ENCODE results near the gene STXBP6.
A peak's percentile ranks its signal among the peaks of the same experiment; 100 is the strongest.

STXBP6 gene

DNA sequence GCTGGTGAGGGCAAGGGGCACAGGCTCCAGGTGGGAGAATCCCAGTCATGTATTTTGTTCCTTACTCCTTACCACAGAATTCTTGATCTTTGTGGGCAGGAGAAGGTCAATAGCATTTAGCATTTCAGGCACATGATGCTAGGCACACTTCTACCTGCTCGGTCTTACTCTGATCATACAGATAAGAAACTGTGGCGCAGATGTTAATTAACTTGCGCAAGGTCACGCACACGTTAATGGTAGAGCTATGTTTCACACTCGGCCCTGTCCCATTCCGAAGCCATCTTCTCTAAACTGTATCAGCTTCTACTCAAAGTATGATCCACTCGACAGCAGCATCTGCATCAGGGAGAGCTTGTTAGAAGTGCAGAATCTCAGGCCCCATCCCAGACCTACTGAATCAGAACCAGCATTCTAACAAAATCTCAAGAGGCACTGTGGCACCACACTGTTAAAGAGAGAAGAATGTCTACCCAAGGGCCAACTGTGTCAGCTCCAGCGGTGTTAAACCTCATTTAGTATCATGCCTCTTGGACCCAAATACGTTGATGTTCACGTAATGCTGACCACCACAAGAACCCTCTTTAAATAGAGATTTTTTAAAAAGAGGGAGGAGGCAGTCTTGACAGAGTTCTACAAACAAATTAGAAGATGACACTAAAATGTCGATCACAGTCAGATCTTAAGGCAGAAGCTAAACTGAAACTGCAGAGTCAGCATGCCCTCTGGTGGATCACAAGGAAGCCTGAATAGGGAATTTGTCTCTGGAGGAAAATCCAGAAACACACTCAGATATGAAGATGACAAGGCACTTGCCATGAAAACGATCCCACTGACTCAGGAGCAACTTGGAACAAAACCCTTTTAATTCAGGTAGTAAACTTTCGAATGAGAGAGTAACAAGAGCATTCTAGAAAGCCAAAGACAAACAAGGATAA, 7.3 kb downstream of the STXBP6 start:
- Histone ChIP-seq H3K14ac (ENCODE audit: low read length in 2 of 2) (no peak overlapping the region), H3K27me3 (ENCODE audit: control insufficient read depth in 1 of 2, insufficient read depth in 1 of 2, low read length in 2 of 2) (peaks cover 0 to 2% of the 10 kb centered on the region in 2 experiments), H3K23ac (ENCODE audit: low read length in 2 of 2) (no peak overlapping the region), H3K18ac (ENCODE audit: low read depth in 1 of 2, low read length in 2 of 2) (peak overlapping the region in 1 of 2 experiments; percentile 66), H2AK5ac (ENCODE audit: low read length, severe bottlenecking) (no peak overlapping the region), H2BK5ac (ENCODE audit: low read depth, low read length, poor library complexity, severe bottlenecking) (no peak overlapping the region), H3K4me2 (ENCODE audit: low read length, poor library complexity, severe bottlenecking) (no peak overlapping the region), H3K9me3 (ENCODE audit: control insufficient read depth, low read length) (no peaks in the 10 kb centered on the region), H2BK15ac (ENCODE audit: low read depth, poor library complexity, severe bottlenecking) (peak overlapping the region; percentile 41), H2BK120ac (ENCODE audit: low read depth, low read length) (no peak overlapping the region), H3K36me3 (ENCODE audit: control insufficient read depth in 1 of 2, insufficient read depth in 2 of 2, low read depth in 1 of 2, low read length in 2 of 2) (no peaks in the 10 kb centered on the region), H2BK12ac (ENCODE audit: low read length in 2 of 2) (peak overlapping the region; percentile 59 to 69), H3K9ac (ENCODE audit: low read length) (peak overlapping the region; percentile 43), H4K91ac (ENCODE audit: low read length) (no peak overlapping the region), H4K8ac (ENCODE audit: low read length) (no peak overlapping the region), H3K4me1 (ENCODE audit: control insufficient read depth, insufficient read depth, low read depth, low read length) (no peaks in the 10 kb centered on the region), H3K4ac (ENCODE audit: low read depth in 1 of 2, low read length in 2 of 2) (peak overlapping the region in 1 of 2 experiments; percentile 4), H3K27ac (ENCODE audit: low read length, poor library complexity, severe bottlenecking) (no peak overlapping the region), H3K4me3 (ENCODE audit: insufficient read depth in 1 of 2, low read depth in 1 of 2, low read length in 2 of 2) (peak overlapping the region in 1 of 2 experiments; percentile 6), H2AFZ (ENCODE audit: low read depth, low read length) (no peak overlapping the region), H3K79me1 (replicated peaks; ENCODE audit: low read length, poor library complexity, severe bottlenecking) (no peaks in the 10 kb centered on the region)
- DNase-seq: peak; percentile 59
- 80% methylated on average over 12 of the region's 14 CpGs for WGBS

DNA sequence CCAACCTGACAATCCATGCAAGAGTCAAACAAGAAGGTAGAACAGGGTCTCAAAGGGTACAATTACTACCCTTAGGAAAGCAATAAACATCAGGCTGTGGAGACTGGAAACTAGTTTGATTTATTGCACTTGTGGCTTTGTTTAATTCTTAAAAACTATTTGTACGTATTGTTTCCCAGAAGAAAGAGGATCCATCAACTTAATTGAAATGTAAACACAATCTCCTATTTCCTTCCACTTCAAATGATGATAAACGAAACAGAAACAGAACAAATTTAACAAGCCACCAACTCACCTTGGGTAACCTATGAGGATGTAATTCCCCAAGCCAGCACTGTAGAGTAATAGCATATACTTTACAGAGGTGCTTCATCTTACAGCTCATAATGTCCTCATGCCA, 8.0 kb downstream of the STXBP6 start:
- H4K8ac ChIP-seq (ENCODE audit: low read length): no peak overlapping the region
- H3K14ac ChIP-seq (ENCODE audit: low read length in 2 of 2): no peak overlapping the region
- no peak overlapping the region for H2AK5ac ChIP-seq (ENCODE audit: low read length, severe bottlenecking)
- H3K18ac ChIP-seq (ENCODE audit: low read depth in 1 of 2, low read length in 2 of 2): no peak overlapping the region
- H3K9me3 ChIP-seq (ENCODE audit: control insufficient read depth, low read length): no peaks in the 10 kb centered on the region
- H3K27ac ChIP-seq (ENCODE audit: low read length, poor library complexity, severe bottlenecking): no peak overlapping the region
- H2BK12ac ChIP-seq (ENCODE audit: low read length in 2 of 2): no peak overlapping the region
- H3K4ac ChIP-seq (ENCODE audit: low read depth in 1 of 2, low read length in 2 of 2): no peak overlapping the region
- H3K4me2 ChIP-seq (ENCODE audit: low read length, poor library complexity, severe bottlenecking): no peak overlapping the region
- H2AFZ ChIP-seq (ENCODE audit: low read depth, low read length): no peak overlapping the region
- DNase-seq: no peak
- H3K36me3 ChIP-seq (ENCODE audit: control insufficient read depth in 1 of 2, insufficient read depth in 2 of 2, low read depth in 1 of 2, low read length in 2 of 2): no peaks in the 10 kb centered on the region
- no peaks in the 10 kb centered on the region for H3K79me1 ChIP-seq (replicated peaks; ENCODE audit: low read length, poor library complexity, severe bottlenecking)
- no peak overlapping the region for H3K4me3 ChIP-seq (ENCODE audit: insufficient read depth in 1 of 2, low read depth in 1 of 2, low read length in 2 of 2)
- peak overlapping the region; percentile 41 for H2BK15ac ChIP-seq (ENCODE audit: low read depth, poor library complexity, severe bottlenecking)
- no peak overlapping the region for H2BK5ac ChIP-seq (ENCODE audit: low read depth, low read length, poor library complexity, severe bottlenecking)
- no peaks in the 10 kb centered on the region for H3K27me3 ChIP-seq (ENCODE audit: control insufficient read depth in 1 of 2, insufficient read depth in 1 of 2, low read length in 2 of 2)
- WGBS: 35% methylated on average over 2 of the region's 2 CpGs
- H2BK120ac ChIP-seq (ENCODE audit: low read depth, low read length): no peak overlapping the region
- no peaks in the 10 kb centered on the region for H3K4me1 ChIP-seq (ENCODE audit: control insufficient read depth, insufficient read depth, low read depth, low read length)
- H3K9ac ChIP-seq (ENCODE audit: low read length): no peak overlapping the region
- H4K91ac ChIP-seq (ENCODE audit: low read length): no peak overlapping the region
- H3K23ac ChIP-seq (ENCODE audit: low read length in 2 of 2): no peak overlapping the region

DNA sequence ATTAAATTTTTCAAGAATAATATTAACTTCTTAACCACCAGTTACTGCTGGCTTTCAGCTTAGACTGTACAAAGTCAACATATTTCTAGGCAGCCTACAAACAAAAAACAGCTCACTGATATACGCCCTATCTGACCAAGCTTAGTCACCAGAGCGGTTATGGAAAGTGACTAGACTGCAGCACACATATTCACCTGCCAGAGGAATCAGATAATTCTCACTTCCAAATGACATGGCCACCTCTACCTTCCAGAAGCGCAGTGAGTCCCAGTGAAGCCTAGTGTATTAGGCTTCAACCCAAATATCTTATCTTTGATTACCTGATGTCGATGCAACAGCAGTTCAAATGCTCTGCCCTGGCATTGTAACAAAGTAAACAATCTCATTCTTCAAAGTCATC, 8.5 kb downstream of the STXBP6 start:
- no peak for DNase-seq
- Histone ChIP-seq H4K91ac (ENCODE audit: low read length) (no peak overlapping the region), H2BK15ac (ENCODE audit: low read depth, poor library complexity, severe bottlenecking) (no peak overlapping the region), H3K14ac (ENCODE audit: low read length in 2 of 2) (no peak overlapping the region), H3K18ac (ENCODE audit: low read depth in 1 of 2, low read length in 2 of 2) (no peak overlapping the region), H2AK5ac (ENCODE audit: low read length, severe bottlenecking) (no peak overlapping the region), H3K79me1 (replicated peaks; ENCODE audit: low read length, poor library complexity, severe bottlenecking) (no peaks in the 10 kb centered on the region), H3K4me2 (ENCODE audit: low read length, poor library complexity, severe bottlenecking) (no peak overlapping the region), H3K9ac (ENCODE audit: low read length) (no peak overlapping the region), H4K8ac (ENCODE audit: low read length) (no peak overlapping the region), H2BK5ac (ENCODE audit: low read depth, low read length, poor library complexity, severe bottlenecking) (no peak overlapping the region), H3K4me1 (ENCODE audit: control insufficient read depth, insufficient read depth, low read depth, low read length) (no peaks in the 10 kb centered on the region), H3K23ac (ENCODE audit: low read length in 2 of 2) (no peak overlapping the region), H2BK12ac (ENCODE audit: low read length in 2 of 2) (no peak overlapping the region), H2BK120ac (ENCODE audit: low read depth, low read length) (no peak overlapping the region), H3K9me3 (ENCODE audit: control insufficient read depth, low read length) (no peaks in the 10 kb centered on the region), H3K27ac (ENCODE audit: low read length, poor library complexity, severe bottlenecking) (no peak overlapping the region), H3K4ac (ENCODE audit: low read depth in 1 of 2, low read length in 2 of 2) (no peak overlapping the region), H3K27me3 (ENCODE audit: control insufficient read depth in 1 of 2, insufficient read depth in 1 of 2, low read length in 2 of 2) (no peaks in the 10 kb centered on the region), H3K36me3 (ENCODE audit: control insufficient read depth in 1 of 2, insufficient read depth in 2 of 2, low read depth in 1 of 2, low read length in 2 of 2) (no peaks in the 10 kb centered on the region), H2AFZ (ENCODE audit: low read depth, low read length) (no peak overlapping the region), H3K4me3 (ENCODE audit: insufficient read depth in 1 of 2, low read depth in 1 of 2, low read length in 2 of 2) (no peak overlapping the region)
- WGBS: 86% methylated on average over 4 of the region's 4 CpGs

DNA sequence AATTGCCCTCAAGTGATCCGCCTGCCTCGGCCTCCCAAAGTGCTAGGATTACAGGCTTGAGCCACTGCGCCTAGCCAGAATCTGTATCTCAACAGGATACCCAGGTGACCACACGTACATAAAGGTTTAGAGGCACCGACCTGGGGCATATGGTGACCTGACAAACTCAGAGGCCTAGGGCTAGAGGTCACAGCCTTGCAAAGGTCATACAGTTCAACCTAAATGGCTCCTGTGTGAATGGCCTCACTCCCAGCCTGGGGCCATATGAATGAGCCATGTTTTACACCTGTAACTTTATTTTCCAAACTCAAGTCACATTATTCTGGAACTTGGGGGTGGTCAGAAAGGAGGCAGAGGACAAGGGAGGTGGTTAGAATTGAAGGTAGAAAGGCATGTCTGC, 10.0 kb downstream of the STXBP6 start:
- H4K91ac ChIP-seq (ENCODE audit: low read length): no peak overlapping the region
- no peak overlapping the region for H3K4me2 ChIP-seq (ENCODE audit: low read length, poor library complexity, severe bottlenecking)
- no peaks in the 10 kb centered on the region for H3K36me3 ChIP-seq (ENCODE audit: control insufficient read depth in 1 of 2, insufficient read depth in 2 of 2, low read depth in 1 of 2, low read length in 2 of 2)
- no peak overlapping the region for H2BK5ac ChIP-seq (ENCODE audit: low read depth, low read length, poor library complexity, severe bottlenecking)
- no peak overlapping the region for H3K4me3 ChIP-seq (ENCODE audit: insufficient read depth in 1 of 2, low read depth in 1 of 2, low read length in 2 of 2)
- no peaks in the 10 kb centered on the region for H3K27me3 ChIP-seq (ENCODE audit: control insufficient read depth in 1 of 2, insufficient read depth in 1 of 2, low read length in 2 of 2)
- H4K8ac ChIP-seq (ENCODE audit: low read length): no peak overlapping the region
- H3K23ac ChIP-seq (ENCODE audit: low read length in 2 of 2): no peak overlapping the region
- no peaks in the 10 kb centered on the region for H3K9me3 ChIP-seq (ENCODE audit: control insufficient read depth, low read length)
- H3K14ac ChIP-seq (ENCODE audit: low read length in 2 of 2): no peak overlapping the region
- no peak overlapping the region for H3K18ac ChIP-seq (ENCODE audit: low read depth in 1 of 2, low read length in 2 of 2)
- no peak overlapping the region for H2AFZ ChIP-seq (ENCODE audit: low read depth, low read length)
- no peak overlapping the region for H3K9ac ChIP-seq (ENCODE audit: low read length)
- H3K27ac ChIP-seq (ENCODE audit: low read length, poor library complexity, severe bottlenecking): no peak overlapping the region
- H3K79me1 ChIP-seq (replicated peaks; ENCODE audit: low read length, poor library complexity, severe bottlenecking): no peaks in the 10 kb centered on the region
- no peaks in the 10 kb centered on the region for H3K4me1 ChIP-seq (ENCODE audit: control insufficient read depth, insufficient read depth, low read depth, low read length)
- 95% methylated on average over 5 of the region's 5 CpGs for WGBS
- no peak overlapping the region for H3K4ac ChIP-seq (ENCODE audit: low read depth in 1 of 2, low read length in 2 of 2)
- H2BK12ac ChIP-seq (ENCODE audit: low read length in 2 of 2): no peak overlapping the region
- H2BK15ac ChIP-seq (ENCODE audit: low read depth, poor library complexity, severe bottlenecking): no peak overlapping the region
- DNase-seq: no peak
- H2AK5ac ChIP-seq (ENCODE audit: low read length, severe bottlenecking): no peak overlapping the region
- no peak overlapping the region for H2BK120ac ChIP-seq (ENCODE audit: low read depth, low read length)
